AG04450 (cell line): Measurements from ENCODE around the gene ACTR3. TPM values are rescaled to one million over a fixed set of nuclear protein-coding genes. Genes with fewer than 3 reads are reported as not detected.

Experiments used
- CTCF ChIA-PET: fragments of 300-600, 350-600 bp; formaldehyde crosslinking; extraction: SDS; loops from one replicate; lab custom pipeline; 2022; ENCODE audit warnings: antibody characterized with exemption, inconsistent platforms; lab: Charles Lee
- POLR2A ChIA-PET: fragments of 350-600 bp; formaldehyde crosslinking; extraction: SDS; loops from one replicate; lab custom pipeline; 2021; ENCODE audit warnings: antibody characterized with exemption, inconsistent platforms; lab: Yijun Ruan, JAX
- DNase-seq: peaks from one replicate; pipeline ENCODE4 v3.0.0-alpha.2; 2011; ENCODE audit warnings: low read depth, low spot score
- H3K27ac ChIP-seq: one replicate; pipeline ENCODE4 v1.5.1; 2012; ENCODE audit warnings: low read depth, low read length, control low read depth
- H3K27me3 ChIP-seq: one replicate; pipeline ENCODE4 v1.6.0; 2012; ENCODE audit warnings: low read length; ENCODE audit not compliant: control insufficient read depth, insufficient read depth
- H3K4me3 ChIP-seq: 2 replicates; pipeline ENCODE4 v1.5.1; 2011; ENCODE audit warnings: mild to moderate bottlenecking, low read depth, low read length, control low read depth
- H3K9me3 ChIP-seq: 2 replicates; pipeline ENCODE4 v1.5.1; 2012; ENCODE audit warnings: low read length; ENCODE audit not compliant: control insufficient read depth, insufficient read depth
- CTCF ChIP-seq: IDR thresholded peaks from 2 replicates; pipeline ENCODE4 v1.5.1; 2011; ENCODE audit warnings: low read depth, low read length, control low read depth, inconsistent platforms
- polyA plus RNA-seq: library from polyadenylated mRNA; depleted of rRNA; stranded (reverse); fragments of >200 nt; gene quantifications from 2 replicates; pipeline ENCODE4 v1.2.3, GENCODE V29; 2011

Gene ACTR3
- polyA plus RNA-seq, 1 experiment: 536 TPM

- TF ChIP-seq CTCF: no peak
- CTCF ChIA-PET: interaction anchor here (0.7 kb wide), 1 partner anchor 292 kb away, joined by 4 read pairs; no protein-coding TSS in a partner anchor
- Histone ChIP-seq H3K9me3 (no peaks in the 10 kb centered on the region), H3K27ac (no peak overlapping the region), H3K27me3 (no peaks in the 10 kb centered on the region), H3K4me3 (no peak overlapping the region)
- POLR2A ChIA-PET: interaction anchor here (1.0 to 3.9 kb wide), 2 partner anchors 139 to 140 kb away, joined by 5 to 23 read pairs; partner anchors contain the start of gene SLC35F5
- no peak for DNase-seq
Observed at GRCh38 chr2:113895819-113896563, 6.1 kb downstream of the ACTR3 start.

- DNase-seq: no peak
- no peak overlapping the region for H3K27ac ChIP-seq
- ChIA-PET POLR2A (interaction anchor here (1.0 kb wide), 2 partner anchors 102 to 140 kb away, joined by 5 to 7 read pairs; partner anchors contain the start of gene SLC35F5), CTCF (interaction anchor here (0.7 kb wide), 1 partner anchor 292 kb away, joined by 4 read pairs; no protein-coding TSS in a partner anchor)
- no peaks in the 10 kb centered on the region for H3K27me3 ChIP-seq
- no peak overlapping the region for H3K4me3 ChIP-seq
- H3K9me3 ChIP-seq: no peaks in the 10 kb centered on the region
- no peak for TF ChIP-seq CTCF
Observed at GRCh38 chr2:113896791-113897190, 6.9 kb downstream of the ACTR3 start.

- Histone ChIP-seq H3K27me3 (no peaks in the 10 kb centered on the region), H3K9me3 (no peaks in the 10 kb centered on the region), H3K4me3 (no peak overlapping the region), H3K27ac (no peak overlapping the region)
- TF ChIP-seq CTCF: no peak
- ChIA-PET POLR2A (interaction anchor here (1.0 kb wide), 1 partner anchor 103 kb away, joined by 7 read pairs; no protein-coding TSS in a partner anchor), CTCF (no interaction called here)
- DNase-seq: no peak
Observed at GRCh38 chr2:113898081-113898480, 8.2 kb downstream of the ACTR3 start.

- Histone ChIP-seq H3K27ac (no peak overlapping the region), H3K9me3 (no peaks in the 10 kb centered on the region), H3K27me3 (no peaks in the 10 kb centered on the region), H3K4me3 (no peak overlapping the region)
- POLR2A ChIA-PET: interaction anchor here (1.0 kb wide), 1 partner anchor 11 kb away, joined by 3 read pairs; no protein-coding TSS in a partner anchor
- CTCF ChIA-PET: no interaction called here
- no peak for TF ChIP-seq CTCF
- no peak for DNase-seq
Observed at GRCh38 chr2:113899166-113899565, 9.3 kb downstream of the ACTR3 start.

GRCh38 chr2:113901943-113902342 is 12.1 kb downstream of the ACTR3 start:
- no peak for DNase-seq
- CTCF ChIA-PET: interaction anchor here (2.0 kb wide), 1 partner anchor 11 kb away, joined by 4 read pairs; no protein-coding TSS in a partner anchor

More at GRCh38 chr2:113901943-113902342, 12.1 kb downstream of the ACTR3 start:
- no peak overlapping the region for H3K27ac ChIP-seq
- no peaks in the 10 kb centered on the region for H3K27me3 ChIP-seq
- POLR2A ChIA-PET: no interaction called here
- H3K9me3 ChIP-seq: no peaks in the 10 kb centered on the region
- no peak overlapping the region for H3K4me3 ChIP-seq
- TF ChIP-seq CTCF: no peak
